Large intestine (tissue), 3 donors: ENCODE measurements around the gene EOMES. TPM values are rescaled to one million over a fixed set of nuclear protein-coding genes. Genes with fewer than 3 reads are reported as not detected.
A peak's percentile ranks its signal among the peaks of the same experiment; 100 is the strongest.

Source experiments
- DNase-seq, 2 donors: peaks; one replicate each; pipeline versions ENCODE4 v3.0.0 to v3.0.0-alpha.2; 2013
- H3K27ac ChIP-seq: one replicate; pipeline ENCODE4 v1.5.1; 2013; ENCODE audit warnings: low read length
- H3K27me3 ChIP-seq: 2 replicates; pipeline ENCODE4 v1.6.1; 2013; ENCODE audit warnings: low read length; ENCODE audit not compliant: control insufficient read depth, insufficient read depth
- H3K36me3 ChIP-seq: 2 replicates; pipeline ENCODE4 v1.6.1; 2013; ENCODE audit warnings: low read length; ENCODE audit not compliant: control insufficient read depth, insufficient read depth
- H3K4me1 ChIP-seq: one replicate; pipeline ENCODE4 v1.6.1; 2013; ENCODE audit warnings: low read length; ENCODE audit not compliant: control insufficient read depth, insufficient read depth
- H3K4me3 ChIP-seq: one replicate; pipeline ENCODE4 v1.5.1; 2013; ENCODE audit warnings: low read length
- H3K9me3 ChIP-seq: one replicate; pipeline ENCODE4 v1.6.1; 2013; ENCODE audit warnings: mild to moderate bottlenecking, low read depth, low read length, moderate library complexity; ENCODE audit not compliant: control insufficient read depth
- WGBS: methylation state at CpG from one replicate; pipeline ENCODE4 v1.1.5; 2013; ENCODE audit warnings: low lambda C conversion rate; ENCODE audit not compliant: insufficient coverage; 5-methylcytosine and 5-hydroxymethylcytosine counted together
- polyA plus RNA-seq: library from polyadenylated mRNA; unstranded; fragments of 120-200 nt; gene quantifications from one replicate; pipeline ENCODE4 v1.2.1, GENCODE V29; 2013

Gene EOMES
- polyA plus RNA-seq, 1 donor = 1.2 TPM

GRCh38 chr3:27720899-27721716, 1.0 kb downstream of the EOMES start:
- Histone ChIP-seq H3K4me1 (no peaks in the 10 kb centered on the region), H3K27me3 (peaks cover 95% of the 10 kb centered on the region), H3K9me3 (no peaks in the 10 kb centered on the region), H3K36me3 (no peaks in the 10 kb centered on the region), H3K27ac (no peak overlapping the region), H3K4me3 (peak overlapping the region; percentile 4)
- WGBS = no CpG with 5 or more reads among the region's 64 CpGs
- DNase-seq = peak in 1 of 2 donors; percentile 37

DNA sequence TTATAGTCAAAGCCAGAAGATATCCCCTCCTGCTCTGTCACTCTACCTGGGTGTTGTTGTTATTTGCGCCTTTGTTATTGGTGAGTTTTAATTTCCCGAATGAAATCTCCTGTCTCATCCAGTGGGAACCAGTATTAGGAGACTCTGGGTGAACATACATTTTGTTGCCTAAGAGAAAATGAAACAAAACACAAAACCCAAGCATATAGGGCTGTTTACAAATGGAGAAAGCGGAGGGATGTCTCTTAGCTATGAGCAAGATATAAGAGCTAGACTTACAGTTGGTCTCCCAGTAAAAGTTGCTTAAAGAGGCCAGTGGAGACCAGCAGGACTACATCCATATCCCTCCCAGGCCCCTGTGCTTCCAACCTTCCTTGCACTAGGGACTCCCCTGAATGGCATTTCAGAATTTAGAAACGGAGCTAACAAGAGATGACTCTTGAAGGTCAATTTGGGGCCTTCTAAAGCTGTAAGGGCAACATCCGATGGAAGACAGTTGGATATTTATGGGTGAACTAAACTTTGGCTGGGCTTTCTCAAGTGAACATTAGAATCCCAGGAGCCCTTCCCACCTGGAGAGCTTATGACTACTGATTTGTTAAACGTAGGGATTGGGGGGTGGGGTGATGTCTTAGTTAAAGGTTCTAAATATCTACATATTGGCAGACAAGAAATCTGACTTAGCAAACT, 2.7 kb downstream of the EOMES start:
- no peaks in the 10 kb centered on the region for H3K36me3 ChIP-seq
- no peak for DNase-seq
- peaks cover 97% of the 10 kb centered on the region for H3K27me3 ChIP-seq
- H3K27ac ChIP-seq = no peak overlapping the region
- H3K4me1 ChIP-seq = peaks cover 3% of the 10 kb centered on the region
- no peak overlapping the region for H3K4me3 ChIP-seq
- WGBS = 20% methylated on average over 1 of the region's 6 CpGs
- no peaks in the 10 kb centered on the region for H3K9me3 ChIP-seq

- Histone ChIP-seq H3K4me1 (peaks cover 13% of the 10 kb centered on the region), H3K4me3 (no peak overlapping the region), H3K9me3 (no peaks in the 10 kb centered on the region), H3K36me3 (no peaks in the 10 kb centered on the region), H3K27me3 (peaks cover 97% of the 10 kb centered on the region), H3K27ac (no peak overlapping the region)
- WGBS = no CpG with 5 or more reads among the region's 5 CpGs
- DNase-seq = no peak
These were observed 3.7 kb downstream of the EOMES start for GRCh38 chr3:27718459-27718858.

GRCh38 chr3:27717200-27717852, 4.8 kb downstream of the EOMES start:
- DNase-seq = no peak
- H3K9me3 ChIP-seq = no peaks in the 10 kb centered on the region
- 100% methylated on average over 1 of the region's 16 CpGs for WGBS
- no peak overlapping the region for H3K27ac ChIP-seq
- peaks cover 97% of the 10 kb centered on the region for H3K27me3 ChIP-seq
- H3K4me3 ChIP-seq = no peak overlapping the region
- peaks cover 21% of the 10 kb centered on the region for H3K4me1 ChIP-seq
- no peaks in the 10 kb centered on the region for H3K36me3 ChIP-seq

DNA sequence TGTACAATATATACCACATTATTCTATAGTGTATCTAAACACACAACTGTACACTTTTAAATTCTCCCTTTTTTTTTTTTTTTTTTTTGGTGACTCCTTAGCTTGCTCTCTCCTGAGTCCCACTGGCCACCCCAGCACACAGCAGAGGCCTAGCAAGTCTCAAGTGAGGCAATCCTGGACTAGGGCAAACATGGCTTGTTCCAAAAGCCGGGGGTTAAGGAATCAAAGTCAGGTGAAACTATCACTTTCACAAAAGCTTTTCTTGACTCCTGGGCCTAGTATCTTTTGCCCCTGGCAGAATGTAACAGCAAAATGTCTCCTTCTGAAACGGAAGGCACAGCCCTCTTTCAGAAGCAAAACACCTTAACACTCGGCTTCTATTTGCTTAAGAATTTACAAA, 5.8 kb downstream of the EOMES start:
- Histone ChIP-seq H3K36me3 (no peaks in the 10 kb centered on the region), H3K27ac (no peak overlapping the region), H3K4me1 (peaks cover 21% of the 10 kb centered on the region), H3K9me3 (no peaks in the 10 kb centered on the region), H3K27me3 (peaks cover 94% of the 10 kb centered on the region), H3K4me3 (no peak overlapping the region)
- no CpG with 5 or more reads among the region's 3 CpGs for WGBS
- no peak for DNase-seq

DNA sequence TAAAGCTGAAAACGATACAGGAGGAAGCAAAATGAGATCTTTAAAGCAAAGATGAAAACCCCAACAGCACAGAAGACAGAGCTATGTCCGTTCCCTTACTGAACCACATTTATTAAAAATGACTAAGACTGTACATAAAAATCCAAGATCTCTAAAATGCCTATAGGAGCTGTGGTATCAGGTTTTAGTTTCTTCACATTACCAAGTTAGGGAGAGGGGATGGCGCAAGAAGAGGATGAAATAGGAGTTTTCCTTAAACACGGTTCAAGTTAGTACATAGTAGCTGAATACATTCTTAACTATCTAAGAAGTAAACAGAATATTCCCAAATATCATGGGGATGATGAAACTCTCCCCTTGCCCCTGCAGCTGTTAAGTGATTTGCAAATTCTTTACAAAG, 6.3 kb downstream of the EOMES start:
- peaks cover 21% of the 10 kb centered on the region for H3K4me1 ChIP-seq
- H3K36me3 ChIP-seq = no peaks in the 10 kb centered on the region
- H3K9me3 ChIP-seq = no peaks in the 10 kb centered on the region
- H3K27ac ChIP-seq = no peak overlapping the region
- no peak for DNase-seq
- no peak overlapping the region for H3K4me3 ChIP-seq
- WGBS = 100% methylated on average over 1 of the region's 4 CpGs
- H3K27me3 ChIP-seq = peaks cover 90% of the 10 kb centered on the region

GRCh38 chr3:27715454-27715806, 6.7 kb downstream of the EOMES start:
- no peak overlapping the region for H3K27ac ChIP-seq
- H3K4me3 ChIP-seq = peak overlapping the region; percentile 11
- no peaks in the 10 kb centered on the region for H3K9me3 ChIP-seq
- H3K4me1 ChIP-seq = peaks cover 21% of the 10 kb centered on the region
- WGBS = 0% methylated on average over 1 of the region's 11 CpGs
- no peaks in the 10 kb centered on the region for H3K36me3 ChIP-seq
- DNase-seq = no peak
- H3K27me3 ChIP-seq = peaks cover 85% of the 10 kb centered on the region

DNA sequence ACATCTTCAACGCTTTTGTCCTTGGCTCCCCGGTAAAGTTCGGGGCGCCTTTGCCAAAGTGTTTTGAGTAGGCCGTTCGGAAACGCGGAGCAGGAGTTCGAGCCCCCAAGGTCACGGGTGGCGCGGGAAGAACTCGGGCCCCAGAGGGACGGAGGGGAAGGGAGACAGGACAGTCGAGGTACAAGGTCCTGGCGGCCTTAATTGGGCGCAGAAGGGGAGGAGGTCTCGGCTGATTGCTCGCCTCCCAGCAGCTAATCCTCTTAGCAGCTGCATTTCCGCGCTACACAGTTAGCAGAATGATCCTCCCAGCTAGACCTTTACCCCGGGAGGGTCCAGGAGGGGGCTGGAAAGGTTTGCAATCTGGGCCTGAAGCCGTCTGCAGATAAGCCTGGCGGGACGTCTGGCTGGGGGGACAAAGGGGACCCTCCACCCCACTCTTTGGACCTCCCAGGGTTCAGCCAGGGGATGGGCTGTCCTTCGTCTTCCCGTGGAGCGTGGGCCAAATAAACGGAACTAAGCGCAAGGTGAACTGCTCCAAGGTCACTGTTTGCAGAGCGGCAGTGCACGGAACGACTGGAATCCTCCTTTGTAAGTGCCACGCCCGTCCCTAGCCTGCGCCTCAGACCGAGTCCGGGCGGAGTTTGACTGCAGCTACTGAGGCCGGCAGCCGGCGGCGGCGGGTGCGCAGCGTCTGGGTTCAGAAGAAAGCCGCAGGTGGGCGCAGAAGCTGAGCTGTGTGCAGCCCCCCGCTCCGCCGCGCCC, 7.2 kb downstream of the EOMES start:
- peak; percentile 33 to 81 for DNase-seq
- WGBS = no CpG with 5 or more reads among the region's 52 CpGs
- H3K4me3 ChIP-seq = peak overlapping the region; percentile 11
- H3K27ac ChIP-seq = no peak overlapping the region
- peaks cover 21% of the 10 kb centered on the region for H3K4me1 ChIP-seq
- peaks cover 82% of the 10 kb centered on the region for H3K27me3 ChIP-seq
- H3K9me3 ChIP-seq = no peaks in the 10 kb centered on the region
- no peaks in the 10 kb centered on the region for H3K36me3 ChIP-seq

GRCh38 chr3:27714146-27714526, 8.0 kb downstream of the EOMES start:
- Histone ChIP-seq H3K4me3 (no peak overlapping the region), H3K27ac (no peak overlapping the region), H3K36me3 (no peaks in the 10 kb centered on the region), H3K27me3 (peaks cover 80% of the 10 kb centered on the region), H3K9me3 (no peaks in the 10 kb centered on the region), H3K4me1 (peaks cover 21% of the 10 kb centered on the region)
- no CpG with 5 or more reads among the region's 11 CpGs for WGBS
- DNase-seq = no peak
